Putamen (tissue), 1 donor: Measurements from ENCODE around the gene TTLL5.

Experiments used
- DNase-seq: peaks from one replicate; pipeline ENCODE4 v3.0.0-alpha.2; 2016; ENCODE audit warnings: low spot score

The TTLL5 gene

DNA sequence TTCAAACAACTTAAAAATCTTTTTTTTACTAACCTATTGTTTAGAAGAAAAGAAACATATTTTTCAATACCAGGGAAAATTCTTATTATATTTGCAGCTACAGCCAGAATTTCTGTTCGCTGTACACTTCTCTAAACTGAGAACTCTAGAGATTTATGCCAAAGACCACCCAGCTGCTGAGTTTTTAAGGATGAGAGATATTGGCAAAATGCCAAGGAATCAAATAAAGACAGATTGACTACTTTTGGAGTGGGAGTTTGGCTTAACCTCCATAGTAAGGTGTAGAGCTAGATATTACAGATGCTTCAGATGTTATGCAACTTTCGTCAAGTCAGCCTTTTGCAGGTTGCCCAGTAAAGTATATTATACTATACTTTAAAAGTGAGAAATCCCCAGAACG lies 71.8 kb downstream of the TTLL5 start:
- no peak for DNase-seq

DNA sequence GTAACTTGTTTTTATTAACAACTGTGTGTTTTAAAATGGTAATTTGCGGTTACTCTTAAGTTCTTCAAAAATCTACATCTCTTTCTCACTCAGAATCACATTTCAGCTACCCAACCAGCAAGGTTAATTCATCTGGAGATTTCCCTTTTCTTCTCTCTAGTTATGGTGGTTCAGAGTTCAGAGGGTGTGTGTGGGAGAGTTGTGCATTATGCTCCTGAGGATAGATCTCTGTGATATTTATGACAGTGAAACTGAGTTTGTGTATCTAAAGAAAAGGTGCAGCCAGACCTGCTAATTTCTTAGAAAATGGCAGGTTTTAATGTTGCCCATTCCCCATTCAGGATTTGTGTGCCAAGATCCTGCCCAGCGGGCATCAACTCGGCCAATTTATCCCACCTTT lies 73.8 kb downstream of the TTLL5 start:
- no peak for DNase-seq

DNA sequence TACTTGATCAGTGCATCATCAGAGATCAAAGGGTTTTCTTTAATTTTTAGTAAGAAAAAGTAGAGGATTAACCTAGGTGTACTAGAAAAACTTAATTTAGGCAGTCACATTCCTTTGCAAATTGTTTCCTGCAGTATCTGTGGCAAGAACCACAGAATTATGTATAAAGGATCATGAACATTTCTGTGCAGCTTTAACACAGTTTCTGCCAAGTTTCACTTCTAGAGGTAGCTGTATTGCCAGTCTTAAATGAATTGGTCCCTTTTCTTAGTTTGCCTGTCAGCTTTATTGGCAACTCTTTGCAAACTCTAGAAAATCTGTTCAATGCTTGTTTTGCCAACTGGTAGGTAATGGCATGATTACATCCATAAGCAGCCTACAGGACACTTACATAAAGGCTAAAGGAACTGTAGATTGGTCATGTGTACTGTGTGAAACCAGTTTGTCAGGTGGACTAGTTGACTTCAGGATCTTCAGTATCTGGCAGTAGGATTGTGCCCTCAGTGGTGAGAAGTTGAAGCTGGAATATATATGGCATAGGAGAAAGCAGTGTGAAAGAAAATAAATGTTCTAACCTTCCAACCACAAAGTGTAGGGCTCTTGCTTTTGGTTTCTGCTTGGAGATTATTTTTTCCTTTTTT lies 75.9 kb downstream of the TTLL5 start:
- no peak for DNase-seq

DNA sequence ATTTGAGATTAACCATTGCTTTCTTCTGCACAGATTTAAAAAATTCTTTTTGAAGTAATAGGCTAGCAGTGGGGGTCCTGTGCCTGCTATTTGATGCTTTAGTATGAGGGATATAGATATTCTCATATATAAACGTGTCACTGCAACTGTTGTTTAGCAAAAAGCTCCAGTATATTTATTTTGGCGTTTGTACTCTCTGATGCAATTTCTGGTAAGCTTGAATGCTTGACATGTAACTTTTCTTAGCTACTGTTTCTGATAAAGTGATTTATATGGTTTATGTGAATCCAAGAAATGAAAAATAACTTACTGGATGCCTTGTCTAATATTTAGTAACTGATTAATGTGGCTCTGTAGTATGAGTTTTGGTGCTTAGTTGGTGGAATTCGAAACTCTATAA lies 77.1 kb downstream of the TTLL5 start:
- no peak for DNase-seq

DNA sequence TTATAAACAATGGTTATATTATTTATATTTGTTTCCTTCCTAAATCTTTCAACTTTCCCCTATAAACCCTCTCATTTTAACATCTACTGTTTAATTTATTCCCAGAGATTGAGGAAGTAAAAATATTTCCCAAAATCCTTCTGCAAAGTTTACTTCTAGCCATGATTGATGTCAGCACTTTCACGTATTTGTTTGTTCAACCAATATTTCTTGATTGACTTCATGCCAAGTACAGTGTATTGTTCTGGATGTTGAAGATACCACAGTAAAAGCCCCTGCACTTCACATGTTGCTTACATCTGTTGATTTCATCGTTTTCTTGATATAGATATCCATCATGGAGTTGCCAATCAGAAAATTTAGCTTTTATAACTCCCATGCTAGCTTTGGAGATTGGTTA lies 81.8 kb downstream of the TTLL5 start:
- DNase-seq = no peak

DNA sequence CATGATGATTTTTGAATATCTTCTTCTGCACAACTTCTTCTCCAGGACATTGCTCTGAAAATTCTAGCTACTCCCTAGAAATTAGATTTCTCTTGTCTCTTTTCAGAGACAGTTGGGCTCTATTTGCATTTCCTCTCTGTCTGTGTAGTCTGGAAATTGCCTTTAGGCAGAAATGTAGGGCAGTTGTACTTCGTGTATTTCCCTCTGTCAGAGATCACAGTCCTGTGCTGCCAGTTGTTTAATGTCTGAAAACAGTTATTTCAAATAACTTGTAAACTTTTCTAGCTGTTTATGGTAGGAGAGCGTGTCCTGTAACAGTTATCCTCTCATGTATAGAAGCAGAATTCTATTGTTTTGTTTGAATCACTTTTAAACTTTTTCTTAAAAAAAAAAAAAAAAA lies 86.9 kb downstream of the TTLL5 start:
- DNase-seq = no peak

DNA sequence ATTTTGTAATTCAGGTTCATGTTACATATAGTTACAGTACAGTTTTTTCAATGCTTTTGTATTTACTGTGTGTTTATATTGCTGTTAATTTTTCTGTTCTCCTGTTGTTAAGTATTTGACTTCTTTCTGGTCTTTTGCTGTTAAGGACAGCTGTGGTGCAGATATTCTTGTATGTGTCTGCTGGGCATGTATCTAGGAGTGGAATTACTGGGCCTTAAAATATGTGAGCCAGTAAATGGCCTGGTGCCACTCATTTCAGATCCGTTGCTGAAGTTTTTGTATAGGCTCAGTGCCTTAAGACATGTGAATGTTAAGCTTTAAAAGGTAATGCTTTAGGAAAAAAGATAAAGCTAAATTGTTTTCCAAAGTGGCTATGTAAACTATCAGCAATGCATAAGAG lies 87.3 kb downstream of the TTLL5 start:
- no peak for DNase-seq

DNA sequence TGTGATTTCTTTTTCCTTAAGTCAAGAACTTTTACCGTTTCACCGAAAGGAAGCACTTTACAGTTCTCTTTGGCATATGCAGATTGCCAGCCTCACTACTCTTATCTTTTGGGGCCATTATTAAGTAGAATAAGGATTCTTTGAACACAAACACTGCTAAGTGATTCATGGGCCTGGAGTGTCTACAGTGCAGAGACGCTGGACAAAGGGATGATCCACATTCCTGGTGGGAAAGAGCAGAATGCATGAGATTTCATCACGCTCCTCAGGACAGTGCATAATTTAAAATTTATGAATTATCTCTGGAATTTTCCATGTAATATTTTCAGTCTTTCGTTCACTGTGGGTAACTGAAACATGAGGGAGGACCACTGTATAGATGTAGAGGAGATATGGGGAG lies 90.2 kb downstream of the TTLL5 start:
- no peak for DNase-seq

DNA sequence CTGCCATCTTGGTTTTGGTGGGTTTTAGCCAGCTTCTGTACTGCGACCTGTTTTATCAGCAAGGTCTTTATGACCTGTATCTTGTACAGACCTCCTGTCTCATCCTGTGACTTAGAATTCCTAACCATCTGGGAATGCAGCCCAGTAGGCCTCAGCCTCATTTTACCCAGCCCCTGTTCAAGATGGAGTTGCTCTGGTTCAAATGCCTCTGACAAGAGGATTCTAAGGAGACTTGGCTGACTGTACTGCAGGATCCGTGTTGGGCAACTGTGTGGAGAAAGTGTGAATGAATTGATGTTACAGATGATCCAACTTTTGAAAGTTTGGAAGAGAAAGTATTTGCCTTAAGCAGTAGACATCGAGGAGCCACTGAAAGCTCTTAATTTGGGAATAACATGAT lies 91.0 kb downstream of the TTLL5 start:
- DNase-seq = no peak

DNA sequence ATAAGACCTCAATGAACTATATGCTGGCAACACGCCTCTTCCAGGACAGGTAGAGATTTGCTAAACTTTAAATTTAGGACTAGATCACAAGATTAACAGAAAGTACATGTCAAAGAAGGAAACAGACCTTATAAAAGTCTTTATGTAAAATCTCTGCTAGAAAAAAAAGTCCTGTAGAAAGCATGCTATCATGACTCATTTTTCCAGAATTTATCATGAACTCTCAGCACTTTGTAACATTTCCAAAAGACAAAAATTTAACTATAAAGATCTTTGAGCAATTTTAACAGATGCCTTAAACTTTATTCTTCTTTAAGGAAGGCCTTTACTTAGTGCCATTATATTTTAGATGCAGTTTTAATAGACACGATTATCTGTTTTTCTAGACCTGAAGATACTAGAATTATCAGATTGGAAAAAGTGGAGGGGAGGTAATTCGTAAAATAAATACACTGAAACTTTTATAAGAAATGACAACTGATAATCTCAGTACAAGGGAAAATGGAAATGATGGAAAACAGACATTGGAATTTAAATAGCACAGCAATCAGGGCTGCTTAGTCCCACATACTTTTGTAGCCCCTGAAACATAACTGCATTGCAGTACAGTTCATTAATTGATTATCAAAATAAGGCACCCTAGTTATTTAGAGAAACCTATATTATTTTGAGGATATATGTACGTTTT lies 92.0 kb downstream of the TTLL5 start:
- DNase-seq = no peak

DNA sequence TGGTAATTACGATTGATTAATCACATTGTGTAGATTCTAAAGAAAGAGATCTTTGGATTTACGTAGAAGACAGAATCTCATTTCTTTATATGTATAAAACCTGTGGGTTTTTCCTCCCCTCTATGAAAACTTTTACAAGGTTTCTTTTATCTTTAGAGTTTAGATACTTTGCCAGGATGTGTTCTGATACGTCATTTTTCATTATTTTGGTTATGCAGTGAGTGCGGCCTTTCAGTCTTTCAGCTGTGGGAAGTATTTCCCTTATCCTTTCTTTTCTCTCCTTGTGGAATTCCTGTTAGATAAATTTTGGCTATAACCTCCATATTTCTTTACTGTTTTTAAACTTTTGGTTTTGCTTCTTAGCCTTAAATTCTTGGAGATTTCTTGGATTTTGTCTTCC lies 92.7 kb downstream of the TTLL5 start:
- DNase-seq = no peak

DNA sequence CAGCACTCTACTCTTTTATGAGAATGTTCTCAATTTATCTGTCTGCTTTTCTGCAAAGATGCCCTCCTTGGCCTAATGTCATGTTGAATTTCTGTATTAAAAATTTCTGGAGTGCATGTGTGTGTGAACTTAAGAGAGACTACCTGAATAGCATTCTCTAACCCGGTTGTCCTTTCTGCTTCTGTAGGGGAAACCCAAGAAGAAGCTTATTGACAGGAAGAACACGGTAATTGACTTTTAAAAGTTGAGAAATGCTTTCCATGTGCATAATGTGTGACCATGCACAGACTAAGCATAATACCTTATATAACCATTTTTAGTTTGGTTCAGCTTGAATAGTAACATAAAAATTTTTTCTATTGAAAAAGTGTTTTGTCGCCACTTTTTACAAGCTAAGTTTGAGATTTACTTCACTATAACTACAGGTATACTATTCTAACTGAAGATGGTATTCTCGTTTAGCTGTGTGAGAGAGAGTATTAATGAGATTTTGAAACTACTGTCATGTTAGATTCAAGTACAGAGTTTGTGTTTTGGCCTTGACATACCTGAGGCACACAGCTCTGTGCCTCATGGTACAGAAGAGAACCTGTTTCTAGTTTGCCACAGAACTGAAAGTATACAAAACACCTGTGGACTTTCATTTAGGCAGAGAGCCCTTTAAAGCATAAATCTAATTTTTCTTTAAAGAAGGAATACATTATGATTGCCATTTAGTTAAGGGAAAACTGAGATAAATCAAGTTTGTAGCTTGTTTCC lies 96.8 kb downstream of the TTLL5 start:
- no peak for DNase-seq

DNA sequence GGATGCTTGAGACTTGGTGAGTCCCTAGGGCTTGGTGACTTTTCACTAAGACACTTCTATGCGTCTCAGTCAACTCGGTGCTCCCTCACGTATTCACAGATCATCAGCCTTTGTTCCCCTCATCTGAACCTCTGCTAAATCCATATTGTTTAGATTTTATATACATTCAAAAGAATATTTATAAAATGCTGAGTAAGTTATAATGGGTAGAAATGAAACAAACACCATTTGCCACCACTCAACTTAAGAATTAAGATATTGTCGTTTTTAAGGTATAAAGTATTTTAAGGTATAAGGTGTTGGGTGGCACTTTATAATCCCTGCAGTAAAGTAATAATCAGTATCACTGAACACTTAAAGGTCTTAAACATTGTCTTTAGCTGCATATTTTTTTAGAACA lies 103.0 kb downstream of the TTLL5 start:
- DNase-seq = no peak

DNA sequence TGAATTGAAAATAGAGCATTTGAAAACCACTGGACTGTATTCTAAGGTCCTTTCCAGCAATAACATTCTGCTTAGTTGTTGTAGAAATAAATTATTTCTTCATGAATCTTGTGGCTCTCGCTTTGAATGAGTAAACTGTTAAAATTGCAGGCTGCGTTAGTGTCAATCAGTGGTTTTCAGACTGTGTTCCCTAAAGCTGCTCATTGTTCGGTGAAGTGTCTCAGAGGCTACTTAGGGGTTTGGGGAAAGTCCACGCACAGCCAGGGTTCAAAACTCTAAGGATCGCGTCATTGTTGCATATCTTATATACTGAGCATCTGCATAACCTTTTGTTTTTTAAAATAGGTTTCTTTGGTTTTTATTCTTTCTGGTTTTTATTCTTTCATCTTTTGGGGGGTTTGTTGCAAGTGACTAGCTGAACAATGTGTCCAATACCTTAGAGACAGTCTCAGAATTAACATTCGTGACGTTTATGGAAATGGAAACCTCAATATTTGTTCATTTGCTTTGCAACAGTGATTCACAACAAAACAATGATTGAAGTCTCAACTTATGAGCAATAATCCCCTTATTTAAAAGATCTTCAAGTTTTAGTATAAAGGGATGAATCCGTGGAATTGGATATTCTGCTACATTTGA lies 108.1 kb downstream of the TTLL5 start:
- DNase-seq = no peak

DNA sequence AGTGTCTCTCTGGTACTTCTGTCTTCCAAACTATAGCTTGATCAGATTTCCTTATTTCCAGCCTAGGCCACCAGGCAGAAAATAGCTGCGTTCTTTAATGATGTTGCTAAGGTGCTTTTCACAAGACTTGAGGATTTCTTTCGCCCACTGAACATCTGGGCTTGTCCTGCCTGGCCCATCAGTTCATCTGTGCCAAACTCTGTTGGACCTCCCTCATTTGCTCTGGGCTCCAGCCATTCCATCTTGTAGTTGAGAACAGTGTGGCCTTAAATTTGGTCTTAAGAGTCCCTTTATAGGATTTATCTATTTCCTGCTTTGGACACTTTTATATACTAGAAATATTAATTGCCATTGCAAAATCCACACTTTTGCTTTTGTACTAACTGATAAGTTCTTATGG lies 109.6 kb downstream of the TTLL5 start:
- no peak for DNase-seq

DNA sequence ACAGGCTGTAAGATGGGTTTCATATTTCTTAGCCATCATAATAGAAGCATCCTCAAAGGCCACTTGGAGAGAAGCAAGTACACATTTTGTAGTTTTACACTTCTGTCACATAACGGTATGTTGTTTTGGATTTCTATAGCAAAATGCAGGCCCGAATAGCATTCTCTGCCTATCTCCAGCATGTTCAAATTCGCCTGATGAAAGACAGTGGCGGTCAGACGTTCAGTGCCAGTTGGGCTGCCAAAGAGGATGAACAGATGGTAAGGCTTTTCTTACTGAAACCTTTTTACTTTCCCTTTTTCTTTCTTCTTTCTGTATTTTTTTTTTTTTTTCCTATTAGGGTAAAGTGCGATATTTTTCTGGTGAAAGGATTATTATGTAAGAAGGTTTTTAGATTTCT lies 110.5 kb downstream of the TTLL5 start:
- DNase-seq = no peak

DNA sequence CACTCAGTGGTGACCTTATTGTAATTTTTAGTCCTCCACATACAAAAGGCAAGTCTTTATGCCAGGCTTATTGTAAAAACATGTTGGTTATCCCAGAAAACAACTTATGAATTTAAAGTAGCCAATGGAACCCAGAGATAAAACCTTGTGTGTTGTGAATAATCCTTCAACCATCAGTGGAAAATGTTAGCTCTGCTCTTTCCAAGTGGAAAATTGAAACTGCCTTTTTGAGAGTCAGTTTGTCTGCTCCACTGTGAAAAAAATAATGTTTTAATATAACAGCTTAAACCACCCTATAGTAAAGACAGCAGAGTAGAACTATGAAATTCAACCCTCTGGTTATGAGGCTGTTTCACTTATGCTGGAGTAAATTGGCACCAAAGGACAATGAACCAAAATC lies 112.0 kb downstream of the TTLL5 start:
- DNase-seq = no peak

DNA sequence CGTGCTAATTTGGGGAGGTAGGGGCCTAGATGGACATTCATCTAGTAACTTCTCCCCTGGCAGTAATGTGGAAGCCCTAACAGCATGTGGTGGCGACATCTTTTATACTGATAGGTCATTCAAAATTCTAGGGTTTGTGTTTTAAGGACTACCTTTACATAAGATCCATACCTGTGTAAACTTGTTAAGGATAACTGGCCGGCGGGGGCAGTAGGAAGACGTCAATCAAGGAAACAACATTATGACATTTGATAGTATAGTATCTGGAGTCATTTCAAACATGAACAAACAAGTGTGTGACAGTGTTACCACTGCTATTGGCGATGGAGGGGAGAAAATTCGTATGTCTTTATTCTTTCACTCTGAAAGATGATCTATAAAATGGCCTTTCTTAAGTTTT lies 120.0 kb downstream of the TTLL5 start:
- no peak for DNase-seq

DNA sequence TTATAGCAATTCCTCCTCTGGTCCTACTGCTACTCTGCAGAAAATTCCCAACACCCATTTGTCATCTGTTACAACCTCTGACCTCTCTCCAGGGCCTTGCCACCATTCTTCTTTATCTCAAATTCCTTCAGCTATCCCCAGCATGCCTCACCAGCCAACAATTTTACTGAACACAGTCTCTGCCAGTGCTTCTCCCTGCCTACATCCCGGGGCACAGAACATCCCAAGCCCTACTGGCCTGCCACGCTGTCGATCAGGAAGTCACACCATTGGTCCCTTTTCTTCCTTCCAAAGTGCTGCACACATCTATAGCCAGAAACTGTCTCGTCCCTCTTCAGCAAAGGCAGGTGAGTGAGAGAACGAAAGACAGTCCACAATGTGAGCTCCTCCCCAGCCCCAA lies 122.1 kb downstream of the TTLL5 start:
- DNase-seq = no peak

DNA sequence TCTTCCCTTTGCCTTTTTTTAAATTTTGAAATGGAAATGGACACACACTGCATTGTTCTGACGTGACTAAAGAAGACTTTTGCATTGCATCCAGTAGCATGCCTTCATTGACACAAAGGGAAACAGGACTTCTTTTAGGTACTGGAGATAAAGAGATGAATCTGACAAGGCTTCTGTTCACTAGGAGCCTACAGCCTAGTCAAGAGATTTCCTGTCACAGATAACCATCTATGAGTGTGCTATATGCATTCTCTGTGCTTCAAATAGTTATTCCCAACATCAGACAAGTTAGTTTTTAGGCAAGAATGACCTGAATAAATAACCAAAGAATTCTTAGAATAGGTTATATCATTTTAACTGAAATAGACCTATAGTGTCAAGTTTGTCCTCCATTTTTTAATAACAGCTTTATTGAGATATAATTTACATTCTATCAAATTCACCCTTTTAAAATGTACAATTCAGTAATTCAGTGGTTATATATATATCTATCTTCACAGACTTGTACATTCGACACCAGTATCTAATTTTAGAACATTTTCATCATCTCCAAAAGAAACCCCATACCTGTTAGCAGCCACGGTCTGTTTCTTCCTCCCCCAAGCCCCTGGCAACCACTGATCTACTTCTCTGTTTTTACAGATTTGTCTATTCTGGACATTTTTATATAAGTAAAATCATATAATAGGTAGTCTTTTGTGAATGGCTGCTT lies 122.7 kb downstream of the TTLL5 start:
- DNase-seq = no peak

DNA sequence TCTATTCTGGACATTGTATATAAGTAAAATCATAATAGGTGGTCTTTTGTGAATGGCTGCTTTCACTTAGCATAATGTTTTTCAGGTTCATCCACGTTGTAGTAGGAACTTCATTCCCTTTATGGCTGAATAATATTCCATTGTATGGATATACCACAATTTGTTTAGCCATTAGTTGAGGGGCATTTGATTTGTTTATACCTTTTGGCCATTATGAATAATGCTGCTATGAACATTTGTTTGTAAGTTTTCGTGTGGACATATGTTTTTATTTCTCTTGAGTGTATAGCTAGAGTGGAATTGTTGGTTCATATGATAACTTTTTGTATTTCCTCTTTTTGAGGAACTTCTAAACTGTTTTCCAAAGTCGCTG lies 123.3 kb downstream of the TTLL5 start:
- DNase-seq = no peak

DNA sequence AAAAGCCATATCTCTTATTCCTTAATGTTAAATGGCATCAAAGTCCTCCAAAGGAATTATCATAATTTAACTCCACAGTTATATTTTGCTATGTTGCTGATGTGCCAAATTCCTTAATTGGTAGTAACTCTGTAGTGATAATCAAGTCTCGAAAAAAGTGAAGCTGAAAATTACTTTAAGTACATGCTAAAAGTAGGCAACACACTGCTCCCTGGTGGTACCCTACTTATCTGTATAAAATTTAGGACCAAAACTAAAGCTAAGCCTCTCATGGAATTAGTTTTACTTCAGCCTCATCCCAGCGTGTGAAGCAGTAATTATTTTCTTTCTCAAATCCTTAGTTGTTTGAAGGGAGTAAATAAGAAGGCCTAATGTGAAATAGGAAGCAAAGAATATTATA lies 132.8 kb downstream of the TTLL5 start:
- no peak for DNase-seq
